Neural progenitor cell (in vitro differentiated cells): Measurements from ENCODE around the gene OR4D1.

Experiments
- CTCF ChIP-seq: fragments of 200-600 bp; sonication (generic); IDR thresholded peaks from 2 replicates; pipeline ENCODE4 v1.5.1; 2017; ENCODE audit warnings: antibody characterized with exemption, mild to moderate bottlenecking
- EZH2 ChIP-seq: fragments of 200-600 bp; sonication (generic); IDR thresholded peaks from 2 replicates; pipeline ENCODE4 v1.6.1; 2017; ENCODE audit warnings: antibody characterized with exemption, mild to moderate bottlenecking, moderate library complexity

DNA sequence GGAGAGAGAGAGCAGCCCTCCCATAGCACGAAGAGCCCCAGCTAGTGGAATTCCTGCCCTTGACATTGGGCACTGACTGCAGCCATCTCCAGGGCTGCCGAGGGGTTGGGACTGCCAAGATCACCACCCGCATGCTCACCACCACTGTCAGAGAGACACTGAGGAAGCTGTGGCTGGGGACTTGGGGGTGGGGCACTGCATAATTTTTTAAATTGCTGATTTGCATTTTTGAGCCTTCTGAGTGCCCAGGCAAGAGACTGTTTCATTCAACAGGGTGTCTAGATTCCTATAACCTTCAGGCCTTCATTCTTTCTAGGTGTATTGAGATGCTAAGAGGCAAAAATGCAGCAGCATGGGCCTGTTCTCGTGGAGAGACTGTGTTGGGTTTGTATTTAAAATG, 35.3 kb downstream of the OR4D1 start:
- no peak for TF ChIP-seq CTCF
- TF ChIP-seq EZH2 = no peak
